Occipital lobe (tissue), 2 donors: Measurements from ENCODE around the gene SLC37A3. TPM values are rescaled to one million over a fixed set of nuclear protein-coding genes. Genes with fewer than 3 reads are reported as not detected.
"Not testable (repeated sequence)": the region's sequence is repeated elsewhere in the genome, so short reads cannot be mapped to it uniquely, and the experiment has no call there.

Source experiments
- DNase-seq: peaks from one replicate; lab custom pipeline; 2025; lab: John Stamatoyannopoulos, UW
- total RNA-seq: library from RNA; depleted of rRNA; stranded (reverse); fragments of >200 nt; gene quantifications from one replicate; pipeline ENCODE4 v1.2.3, GENCODE V29; 2014

The SLC37A3 gene
- total RNA-seq, 1 donor from 2014 or later = 124 TPM

DNA sequence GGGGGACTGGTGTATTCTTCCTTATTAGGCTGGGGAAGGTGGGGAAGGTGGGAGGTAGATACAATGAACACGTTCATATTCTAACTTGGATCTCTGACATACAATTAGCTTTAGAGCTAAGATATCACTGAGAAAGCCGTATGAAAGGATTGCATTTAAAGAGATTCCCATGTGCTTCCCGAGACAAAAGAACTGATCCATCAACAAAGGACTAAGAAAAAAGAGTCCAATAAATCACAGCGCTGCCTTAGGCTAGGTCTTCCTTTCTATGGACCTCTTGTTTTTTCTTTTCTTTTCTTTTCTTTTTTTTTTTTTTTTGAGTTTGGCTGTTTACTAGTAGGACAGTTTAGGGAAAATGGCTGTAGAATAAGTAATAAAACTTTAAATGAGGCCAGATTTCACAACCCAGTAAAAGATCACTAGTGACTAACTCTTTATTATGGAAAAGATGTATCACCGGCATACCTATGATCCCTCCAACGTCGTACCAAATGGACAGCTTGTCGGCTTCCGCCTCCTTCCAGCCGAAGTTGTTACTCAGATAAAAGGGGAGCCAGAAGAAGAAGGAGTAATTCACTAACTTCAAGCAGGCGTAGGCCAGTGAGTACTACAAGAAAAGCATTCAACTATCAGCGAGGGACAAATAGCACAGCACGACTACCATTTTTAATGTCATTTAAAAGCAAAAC lies 50.0 kb downstream of the SLC37A3 start:
- DNase-seq = no peak

DNA sequence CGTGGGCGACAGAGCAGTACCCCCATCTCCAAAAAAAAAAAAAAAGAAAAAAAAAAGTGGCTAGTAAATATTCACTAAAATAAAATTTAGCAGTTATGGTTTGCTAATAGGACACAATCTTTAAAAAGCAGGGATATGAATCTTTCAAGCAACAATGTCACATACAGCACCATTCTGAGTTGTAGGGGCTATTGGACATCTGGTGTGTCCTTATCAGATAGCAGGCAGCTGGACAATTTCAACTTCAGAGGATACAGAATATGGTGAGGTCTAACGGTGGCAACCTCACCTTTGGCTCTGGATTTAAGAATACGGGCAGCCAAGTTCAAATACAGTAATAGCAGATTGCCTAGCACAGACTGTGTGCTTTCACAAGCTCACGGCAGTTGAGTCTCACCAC lies 51.1 kb downstream of the SLC37A3 start:
- no peak for DNase-seq

DNA sequence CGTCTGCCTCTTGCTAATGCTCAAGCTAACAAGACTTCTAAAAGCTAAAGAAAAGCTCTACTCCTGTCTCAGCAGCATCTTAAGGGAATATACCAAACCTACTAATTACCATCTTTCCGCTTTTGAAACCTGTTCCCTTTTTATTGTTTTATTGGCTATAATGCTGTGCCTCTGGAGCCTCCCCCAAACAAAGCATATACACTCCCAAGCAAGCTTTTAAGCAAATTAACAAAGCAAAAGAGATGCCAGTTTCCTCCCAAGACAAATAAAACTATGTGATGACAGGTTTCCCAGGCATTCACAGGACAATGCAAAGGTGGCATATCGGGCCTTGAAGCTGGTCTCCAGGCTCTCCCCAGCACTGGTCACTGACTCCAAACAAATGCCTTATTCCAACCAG lies 52.9 kb downstream of the SLC37A3 start:
- no peak for DNase-seq

DNA sequence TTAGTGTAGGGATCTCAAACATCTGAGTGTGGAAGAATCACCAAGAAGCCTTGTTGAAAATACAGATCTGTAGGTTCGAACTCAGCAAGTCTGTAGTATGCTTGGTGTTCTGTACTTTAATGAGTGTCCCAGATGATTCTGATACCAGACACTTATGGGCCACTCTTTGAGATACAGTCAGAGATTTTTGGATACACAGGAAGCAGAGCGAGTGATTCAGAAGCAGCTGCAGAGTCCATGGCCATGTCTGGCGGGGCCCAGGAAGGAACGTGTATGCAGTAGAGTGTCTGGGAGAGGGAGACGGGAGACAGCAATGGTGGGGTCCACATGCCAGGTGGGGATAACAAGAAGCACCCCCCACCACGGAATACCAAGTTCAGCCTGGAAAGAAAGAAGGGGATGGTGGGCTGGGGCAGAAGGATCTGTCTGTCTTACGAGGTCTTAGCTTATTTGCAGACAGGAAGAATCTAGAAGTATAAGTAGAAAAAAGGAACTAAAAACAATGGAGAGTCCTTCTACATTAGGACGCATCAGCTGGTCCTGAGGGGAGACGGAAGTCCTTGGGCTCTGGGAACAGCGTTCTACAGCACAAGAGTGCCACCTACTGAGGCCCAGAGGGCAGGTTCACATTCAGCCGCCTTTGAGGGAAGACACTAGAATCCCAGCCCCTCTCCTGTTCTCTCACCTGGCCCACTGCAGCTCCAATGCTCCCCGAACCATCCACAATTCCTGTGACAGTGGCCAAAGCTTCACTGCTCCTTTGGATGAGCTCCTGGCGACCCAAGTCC lies 55.4 kb downstream of the SLC37A3 start:
- no peak for DNase-seq

DNA sequence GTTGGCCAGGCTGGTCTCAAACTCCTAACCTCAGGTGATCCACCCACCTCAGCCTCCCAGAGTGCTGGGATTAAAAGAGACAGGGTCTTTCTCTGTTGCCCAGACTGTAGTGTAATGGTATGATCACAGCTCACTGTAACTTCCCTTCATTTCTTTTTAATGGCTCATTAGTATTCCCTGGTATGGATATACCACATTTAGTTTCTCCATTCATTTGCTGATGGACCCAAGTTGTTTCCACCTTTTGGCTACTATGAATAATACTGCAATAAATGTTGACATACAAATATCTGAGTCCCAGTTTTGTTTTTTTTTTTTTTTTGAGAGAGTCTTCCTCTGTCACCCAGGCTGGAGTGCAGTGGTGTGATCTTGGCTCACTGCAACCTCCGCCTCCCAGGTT lies 59.4 kb downstream of the SLC37A3 start:
- not testable (repeated sequence) for DNase-seq

DNA sequence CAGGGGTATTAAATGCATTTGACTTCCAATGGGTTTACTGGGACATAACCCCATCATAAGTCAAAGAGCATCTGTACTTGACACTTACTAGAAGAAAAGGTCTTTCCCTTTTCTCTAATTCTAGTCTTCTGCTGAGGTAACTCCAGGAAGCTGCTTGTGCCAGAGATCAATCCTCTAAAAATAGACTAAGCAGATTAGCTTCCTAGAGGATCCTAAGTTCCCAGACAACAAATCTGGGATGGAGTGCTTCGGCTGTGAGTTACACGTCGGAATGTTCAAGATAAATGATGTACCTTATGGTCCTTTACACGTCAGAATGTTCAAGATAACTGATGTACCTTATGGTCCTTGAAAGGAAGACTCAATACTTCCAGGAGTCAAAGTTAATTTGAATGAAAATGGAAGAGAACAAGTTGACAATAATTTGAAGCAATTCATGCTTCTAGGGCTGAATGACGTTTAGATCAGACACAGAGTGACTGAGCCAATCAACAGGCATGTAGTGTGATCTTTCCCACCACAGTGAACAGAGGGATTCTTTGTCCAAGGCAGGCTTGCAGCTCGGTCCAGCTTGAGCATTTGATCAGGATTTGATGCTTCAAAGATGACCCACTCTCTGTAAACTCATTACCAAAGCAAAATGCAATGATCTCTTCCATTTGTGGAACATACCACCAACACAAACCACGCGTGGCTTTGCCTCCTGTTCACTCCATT lies 63.8 kb downstream of the SLC37A3 start:
- DNase-seq = peak; percentile 15

DNA sequence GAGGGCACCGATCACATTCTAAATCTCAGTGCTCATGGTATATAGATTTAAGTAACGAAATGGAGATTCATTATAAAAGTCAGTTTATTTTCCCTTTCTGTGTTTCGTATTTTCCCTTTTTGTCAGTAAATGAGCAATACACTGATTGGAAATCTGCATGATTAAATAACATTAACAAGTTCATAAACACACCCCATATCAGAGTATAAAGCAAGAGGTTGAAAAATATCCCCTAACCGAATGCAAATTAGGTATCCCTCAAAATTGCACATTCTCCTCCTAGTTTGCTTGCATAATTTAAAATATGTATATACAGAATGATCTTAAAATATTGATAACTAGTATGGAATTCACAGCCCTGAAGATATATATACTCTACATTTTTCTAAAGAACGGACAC lies 64.6 kb downstream of the SLC37A3 start:
- DNase-seq = no peak

DNA sequence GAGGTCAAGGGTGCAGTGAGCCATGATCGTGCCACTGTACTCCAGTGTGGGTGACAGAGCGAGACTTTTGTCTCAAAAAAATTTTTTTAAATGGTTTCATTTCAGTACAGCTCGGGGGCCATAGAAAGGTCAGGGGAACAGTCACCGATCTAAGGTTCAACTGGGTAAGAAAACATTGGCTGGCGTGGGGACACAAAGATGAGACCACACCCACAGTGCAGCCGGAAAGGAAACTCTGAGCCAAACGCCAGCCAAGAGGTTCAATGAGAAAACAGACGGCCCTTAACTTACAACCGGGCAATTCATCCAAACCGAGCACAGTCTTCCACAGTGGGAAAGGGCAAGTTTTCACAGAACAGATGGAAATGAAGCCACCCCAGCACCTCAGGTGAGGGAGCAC lies 65.1 kb downstream of the SLC37A3 start:
- no peak for DNase-seq

DNA sequence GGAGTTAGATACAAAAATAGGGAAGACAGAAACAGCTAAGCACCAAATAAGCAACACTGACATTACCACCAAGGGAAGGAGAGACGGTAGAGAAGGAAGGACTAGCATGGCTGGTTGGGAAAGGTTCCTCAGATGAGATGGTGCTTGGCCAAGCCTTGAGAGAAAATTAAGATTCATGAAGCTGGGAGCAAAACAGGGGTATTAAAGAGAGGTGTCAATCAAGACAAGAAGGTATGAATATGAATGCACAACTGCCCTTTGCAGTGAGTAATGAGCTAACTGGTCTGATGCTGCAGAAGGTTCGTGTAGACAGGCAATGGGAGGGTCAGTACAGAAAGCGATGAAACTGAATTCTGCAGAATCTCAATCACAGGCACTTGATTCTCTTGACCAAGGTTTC lies 67.7 kb downstream of the SLC37A3 start:
- DNase-seq = no peak

DNA sequence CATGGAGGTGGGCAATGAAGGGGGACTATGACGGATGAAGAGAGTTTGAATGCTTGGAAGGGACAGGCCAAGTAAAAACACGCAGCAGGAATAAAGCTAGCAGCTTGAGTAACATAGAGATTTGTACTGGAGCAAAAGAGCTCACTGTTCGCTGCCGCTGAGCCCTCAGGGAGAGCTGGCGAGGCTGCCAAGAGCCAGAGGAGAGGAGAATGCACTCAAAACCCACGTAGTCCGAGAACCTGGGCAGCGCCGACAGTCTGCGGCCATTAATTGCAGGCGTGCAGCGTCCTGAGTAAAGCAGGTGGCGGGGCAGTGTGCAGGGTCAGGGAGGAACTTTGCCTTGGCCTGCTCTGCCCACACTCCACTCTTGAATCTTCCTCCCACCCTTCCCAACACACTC lies 68.2 kb downstream of the SLC37A3 start:
- DNase-seq = no peak

DNA sequence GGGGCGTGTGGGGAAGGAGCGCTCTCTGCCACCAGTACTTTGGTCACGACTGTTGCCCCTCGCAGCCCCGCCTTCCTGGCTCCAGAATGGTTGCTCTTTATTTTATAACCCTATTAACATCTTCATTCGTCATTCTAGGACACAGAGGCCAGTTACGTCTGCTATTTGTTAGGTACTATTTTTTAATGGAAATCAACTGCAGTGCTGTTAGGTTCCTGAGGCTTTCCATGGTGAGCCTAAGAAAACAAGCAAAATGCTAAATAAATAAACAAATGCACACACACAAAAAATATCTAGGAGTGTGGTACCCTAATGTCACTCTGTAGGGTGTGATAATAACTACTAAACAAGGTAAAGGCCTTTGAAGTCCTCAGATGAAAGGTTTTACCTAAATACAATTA lies 71.1 kb downstream of the SLC37A3 start:
- no peak for DNase-seq

DNA sequence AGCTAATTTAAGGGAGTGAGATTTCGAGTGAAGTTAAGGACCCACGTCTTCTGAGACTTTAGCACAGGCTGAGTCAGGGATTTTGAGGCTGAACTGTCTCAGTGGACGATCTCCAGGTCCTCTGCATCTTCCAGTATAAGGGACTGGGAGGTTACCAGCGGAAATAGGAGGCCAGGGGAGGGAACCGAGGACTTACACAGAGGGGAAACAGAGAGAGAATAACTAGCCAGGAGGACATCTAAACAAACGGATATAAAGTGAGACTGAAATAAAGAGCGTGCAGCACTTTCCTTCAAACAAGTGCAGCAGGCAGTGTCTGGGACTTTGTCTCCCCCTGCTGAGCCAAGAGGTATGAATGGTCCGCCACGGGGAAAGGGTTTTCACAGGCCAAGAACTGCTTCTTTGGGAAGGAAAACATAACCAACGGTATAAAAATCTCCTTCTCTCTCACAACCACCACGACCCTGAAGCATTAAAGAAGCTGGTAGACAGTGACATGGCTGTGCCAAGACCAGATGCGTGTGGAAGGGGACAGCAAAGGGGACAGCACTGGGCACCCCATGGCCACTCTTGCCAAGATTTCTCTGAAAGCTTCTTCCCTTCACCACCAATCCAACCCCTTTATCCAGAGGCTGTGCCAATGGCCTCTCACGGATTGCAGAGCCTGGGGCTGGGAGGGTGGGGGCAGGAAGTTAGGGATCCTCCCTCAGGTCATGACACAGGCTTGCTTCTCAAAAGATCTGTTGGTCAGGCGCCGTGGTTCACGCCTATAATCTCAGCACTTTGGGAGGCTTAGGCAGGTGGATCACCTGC lies 72.0 kb downstream of the SLC37A3 start:
- DNase-seq = peak; percentile 43

DNA sequence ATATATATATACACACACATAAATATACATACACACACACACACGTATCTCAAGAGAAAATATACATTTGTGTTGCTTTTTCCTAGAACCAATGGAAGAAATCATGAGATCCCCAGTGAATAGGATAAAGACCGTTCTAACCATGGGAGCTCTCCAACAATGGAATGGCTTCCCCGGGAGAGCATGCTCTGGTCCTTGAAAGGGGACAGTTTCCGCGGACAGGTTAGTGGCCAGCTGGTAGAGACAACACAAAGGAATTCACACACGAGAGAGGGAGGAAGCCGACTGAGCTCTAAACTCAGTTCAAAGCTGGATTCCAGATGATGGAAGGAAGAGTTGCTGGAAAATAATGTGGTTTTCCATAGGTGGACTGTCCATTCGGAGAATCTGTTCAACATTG lies 72.7 kb downstream of the SLC37A3 start:
- no peak for DNase-seq

DNA sequence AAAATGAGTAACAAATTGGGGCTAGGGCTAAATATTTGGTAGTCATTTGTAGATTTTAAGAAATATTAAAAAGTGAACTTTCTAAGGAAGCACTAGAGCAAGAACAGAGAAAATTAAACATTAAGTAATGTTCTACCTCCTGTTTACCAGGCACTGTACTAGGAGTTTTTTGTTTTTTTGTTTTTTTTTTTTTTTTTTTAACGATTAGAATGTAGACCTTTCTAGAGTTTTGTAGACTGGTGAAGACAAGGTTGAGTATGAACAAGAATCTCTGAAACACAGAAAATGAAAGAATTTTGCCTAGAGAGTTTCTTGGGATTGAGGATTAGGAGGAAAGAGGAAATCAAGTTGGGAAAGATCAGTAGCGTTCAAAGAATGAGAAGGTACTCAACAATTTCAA lies 73.6 kb downstream of the SLC37A3 start:
- DNase-seq = no peak

DNA sequence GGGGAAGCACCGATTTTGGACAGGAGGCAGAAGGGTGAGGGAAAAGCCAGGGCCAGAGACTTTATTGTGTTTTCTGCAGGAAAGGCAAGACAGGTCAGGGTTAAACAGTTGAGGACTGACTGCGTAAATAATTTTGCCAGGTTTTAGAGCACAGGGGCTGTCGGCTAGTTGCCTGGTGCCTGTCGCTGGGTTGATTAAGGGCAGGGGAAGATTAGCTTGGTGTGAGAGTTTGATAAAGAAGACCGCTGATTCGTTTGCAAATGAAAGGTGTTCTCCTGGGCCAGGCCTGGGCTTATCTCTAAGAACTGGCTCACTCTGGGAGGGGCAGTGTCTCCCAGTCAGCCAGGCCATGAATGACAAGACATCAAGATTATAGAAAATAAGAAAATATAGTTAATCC lies 75.6 kb downstream of the SLC37A3 start:
- no peak for DNase-seq

DNA sequence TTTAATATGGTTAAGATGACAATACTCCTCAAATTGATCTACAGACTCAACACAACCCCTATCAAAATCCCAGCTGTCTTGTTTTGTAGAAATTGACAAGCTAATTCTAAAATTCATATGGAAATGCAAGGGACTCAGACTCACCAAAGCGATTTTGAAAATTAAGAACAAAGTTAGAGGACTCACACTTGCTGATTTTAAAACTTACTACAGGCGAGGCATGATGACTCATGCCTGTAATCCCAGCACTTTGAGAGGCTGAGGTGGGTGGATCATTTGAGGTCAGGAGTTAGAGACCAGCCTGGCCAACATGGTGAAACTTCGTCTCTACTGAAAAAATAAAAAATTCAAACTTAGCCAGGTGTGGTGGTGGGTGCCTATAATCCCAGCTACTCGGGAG lies 78.3 kb downstream of the SLC37A3 start:
- not testable (repeated sequence) for DNase-seq

DNA sequence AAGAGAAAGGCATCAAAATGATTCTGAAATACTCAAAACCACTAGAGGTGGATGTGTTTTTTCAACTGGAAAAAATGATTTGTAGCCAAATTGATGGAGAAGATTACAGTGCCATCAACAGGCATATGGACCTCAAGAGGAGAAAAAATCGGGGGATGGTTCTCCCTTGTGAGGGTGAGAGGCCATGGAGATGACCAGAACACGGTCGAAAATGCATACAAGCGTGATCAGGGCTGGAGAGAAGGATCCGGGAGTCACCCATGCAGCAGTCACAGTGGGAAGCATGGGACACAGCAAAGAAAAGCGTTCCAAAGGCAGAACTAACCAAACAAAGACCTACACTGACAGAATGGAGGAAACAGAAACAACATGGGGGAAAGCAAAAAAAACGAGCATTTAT lies 80.3 kb downstream of the SLC37A3 start:
- no peak for DNase-seq

DNA sequence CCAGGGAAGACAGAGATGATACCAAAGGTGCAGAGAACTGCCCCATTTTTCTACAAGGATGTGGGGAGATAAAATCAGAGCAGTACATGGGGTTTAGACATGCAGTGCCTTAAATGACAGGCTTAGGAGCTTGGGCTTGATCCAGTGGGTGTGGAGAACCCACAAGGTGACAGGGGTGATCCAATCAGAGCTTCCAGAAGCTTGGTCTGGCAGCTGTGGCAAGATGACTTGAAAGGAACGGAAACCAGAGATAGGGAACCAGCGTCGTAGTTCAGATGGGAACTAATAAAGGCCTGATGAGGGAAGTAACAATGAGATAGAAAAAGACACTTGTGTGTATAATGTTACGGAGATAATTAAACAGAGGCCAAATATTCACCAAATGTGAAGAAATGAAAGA lies 80.7 kb downstream of the SLC37A3 start:
- no peak for DNase-seq

DNA sequence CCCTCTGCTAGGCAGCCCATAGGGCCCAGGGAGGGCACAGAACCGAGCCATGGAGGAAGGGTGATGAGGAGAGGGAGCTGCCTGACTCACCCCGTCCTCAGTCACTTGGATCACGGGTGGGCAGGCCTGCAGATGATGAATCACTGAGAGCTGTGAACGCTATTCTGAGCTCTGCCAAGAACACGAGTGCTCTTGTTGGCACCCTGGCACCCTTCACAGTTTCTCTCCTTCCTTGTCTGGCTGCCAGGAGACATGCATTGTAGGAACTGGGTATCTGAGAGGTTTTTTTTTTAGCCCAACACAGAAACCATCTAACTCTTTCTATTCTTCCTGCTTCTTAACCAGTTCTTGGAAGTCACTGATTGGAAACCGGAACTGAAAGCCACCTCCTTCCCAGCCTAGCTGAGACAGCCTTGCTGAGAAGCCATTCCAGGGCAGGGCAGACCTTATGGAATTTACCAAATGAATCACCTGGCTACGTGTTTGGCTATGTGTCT lies 82.1 kb downstream of the SLC37A3 start:
- peak; percentile 86 for DNase-seq

DNA sequence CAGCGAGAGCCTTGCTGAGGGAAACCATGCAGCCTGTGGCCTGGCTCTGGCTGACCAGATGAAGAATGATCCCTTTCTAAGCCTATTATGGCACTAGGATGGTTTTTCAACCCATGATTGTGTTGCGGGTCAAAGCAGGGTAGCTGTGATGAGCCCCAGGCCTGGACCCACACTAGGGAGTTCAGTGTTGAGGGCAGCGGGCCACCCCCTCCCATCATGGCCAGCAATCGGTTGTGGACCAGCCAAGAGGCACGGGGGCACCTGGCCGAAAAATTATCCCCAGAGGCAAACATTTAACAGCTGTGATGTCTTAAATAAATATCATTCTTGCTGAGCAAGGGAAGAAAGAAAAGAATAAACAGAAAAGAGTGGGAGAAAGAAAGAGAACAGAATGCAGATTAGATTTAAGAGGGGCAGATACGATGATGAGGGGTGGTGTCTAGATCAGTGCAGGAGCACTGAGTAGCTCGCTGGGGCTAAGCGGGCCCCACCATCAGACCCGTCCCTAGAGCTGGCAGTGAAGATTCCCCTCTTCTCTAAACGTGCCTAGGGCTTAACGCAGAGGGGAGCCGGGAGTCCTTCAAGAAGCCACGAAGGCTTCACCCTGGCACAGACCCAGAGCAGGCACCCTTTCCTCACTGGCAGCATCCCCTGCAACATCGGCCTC lies 82.7 kb downstream of the SLC37A3 start:
- no peak for DNase-seq
